ENCODE results near the gene KBTBD4.

DNA sequence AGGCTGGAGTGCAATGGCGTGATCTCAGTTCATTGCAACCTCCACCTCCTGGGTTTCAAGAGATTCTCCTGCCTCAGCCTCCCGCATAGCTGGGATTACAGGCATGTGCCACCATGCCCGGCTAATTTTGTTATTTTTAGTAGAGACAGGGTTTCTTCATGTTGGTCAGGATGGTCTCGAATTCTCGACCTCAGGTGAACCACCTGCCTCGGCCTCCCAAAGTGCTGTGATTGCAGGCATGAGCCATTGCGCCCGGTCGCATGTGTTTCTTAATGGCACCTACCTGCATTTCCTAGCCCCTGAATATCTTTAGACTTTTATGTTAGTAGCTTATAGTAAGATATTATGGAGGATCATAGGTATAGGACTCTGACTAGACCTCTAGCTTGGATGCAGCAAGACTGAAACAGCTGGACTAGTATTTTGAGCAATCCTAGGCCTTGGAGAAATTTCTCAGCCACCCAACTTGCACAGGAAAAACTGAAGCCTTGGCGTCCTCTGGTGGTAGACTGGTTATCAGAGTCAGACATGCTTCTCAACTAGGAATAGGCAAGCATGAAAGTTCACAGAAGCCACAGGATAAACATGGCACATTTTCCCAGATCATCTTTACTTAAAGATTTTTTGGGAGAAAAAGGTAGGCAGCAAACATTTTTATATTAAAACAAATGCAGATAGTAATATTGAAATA lies 38.1 kb upstream of the KBTBD4 start:
- TF ChIP-seq POLR2A (IDR thresholded peaks at IDR 0.05) (no peak), CTCF (IDR thresholded peaks at IDR 0.05) (peak in 2 of 4 experiments; percentile 41 to 45), POLR2AphosphoS5 (IDR thresholded peaks at IDR 0.05) (no peak)

All from prostate gland (tissue), 2 donors.